NCI-H187 (cell line): ENCODE results near the gene FADS6.

Experiments
- DNase-seq, 2 experiments: peaks; one replicate each; lab custom pipeline; 2025; lab: John Stamatoyannopoulos, UW

The FADS6 gene

GRCh38 chr17:74892974-74893911 lies at the start of gene FADS6:
Gene FADS6, minus strand, starts transcription at chr17:74893633. Its CDS starts 38 bp downstream, at chr17:74893595.
- no peak for DNase-seq

GRCh38 chr17:74941128-74941725 lies 47.8 kb upstream of the FADS6 start:
- DNase-seq, result no peak

GRCh38 chr17:74939534-74939933 lies 46.1 kb upstream of the FADS6 start:
- DNase-seq, result no peak

DNA sequence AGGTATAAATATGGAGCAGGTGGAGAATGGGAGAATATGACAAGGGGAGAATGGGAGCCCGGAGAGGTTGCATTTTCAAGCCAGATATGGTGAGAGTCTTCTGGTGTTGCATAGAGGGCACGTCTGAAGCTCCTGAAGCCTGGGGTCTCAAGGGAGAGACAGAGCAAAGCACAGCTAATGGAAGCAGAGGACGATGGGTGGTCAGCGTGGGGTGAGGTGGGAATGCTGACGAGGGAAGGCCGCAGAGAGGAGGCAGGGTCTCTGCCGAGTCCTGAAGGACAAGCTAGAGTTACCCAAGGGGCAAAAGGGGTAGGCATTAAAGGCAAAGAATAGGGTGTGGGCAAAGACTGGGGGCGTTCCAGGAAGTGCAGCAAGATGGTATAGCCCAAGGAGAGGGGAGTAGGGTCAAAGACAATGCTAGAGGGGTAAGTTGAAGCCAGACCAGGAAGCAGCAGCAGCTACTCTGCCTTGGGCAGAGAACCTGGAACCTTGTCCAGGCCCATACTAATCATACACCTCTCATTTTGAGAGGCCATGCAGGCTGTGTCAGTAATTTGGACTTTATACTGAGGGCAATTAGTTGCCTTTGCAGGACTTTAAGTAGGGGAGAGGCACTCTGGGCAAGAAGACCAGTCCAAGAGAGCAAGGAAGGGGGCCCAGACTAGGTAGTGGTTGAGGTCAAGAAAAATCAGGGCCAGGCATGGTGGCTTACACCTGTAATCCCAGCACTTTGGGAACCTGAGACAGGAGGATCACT lies 44.9 kb upstream of the FADS6 start:
- DNase-seq, result no peak

GRCh38 chr17:74937064-74938051 lies 43.9 kb upstream of the FADS6 start:
- no peak for DNase-seq

DNA sequence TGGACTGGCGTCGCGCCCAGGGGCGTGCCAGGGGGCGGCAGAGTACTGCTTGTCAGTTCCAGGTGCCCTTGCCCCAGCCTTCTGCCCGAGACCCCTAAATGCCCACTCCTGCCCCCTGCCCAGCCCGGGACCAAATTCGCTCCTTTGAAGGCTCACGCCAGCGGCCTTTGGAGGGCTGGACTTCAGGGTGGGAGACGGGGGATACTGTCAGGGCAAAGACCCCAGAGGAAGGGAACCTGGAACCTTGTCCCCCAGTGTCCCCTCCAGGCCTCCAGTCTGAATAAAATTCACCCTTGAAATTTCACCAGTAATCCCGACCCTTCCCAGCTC lies 43.0 kb upstream of the FADS6 start:
- DNase-seq, result no peak

- DNase-seq, result no peak
Observed at GRCh38 chr17:74935585-74936469, 42.4 kb upstream of the FADS6 start, which contains the start of gene OTOP3. Gene OTOP3, plus strand, starts transcription at chr17:74935898. Its CDS starts 24 bp downstream, at chr17:74935922.

- no peak for DNase-seq
Observed at GRCh38 chr17:74935048-74935447, 41.6 kb upstream of the FADS6 start.

- DNase-seq, result no peak
Observed at GRCh38 chr17:74930535-74931036, 37.2 kb upstream of the FADS6 start.

- no peak for DNase-seq
Observed at GRCh38 chr17:74928786-74929185, 35.4 kb upstream of the FADS6 start.

DNA sequence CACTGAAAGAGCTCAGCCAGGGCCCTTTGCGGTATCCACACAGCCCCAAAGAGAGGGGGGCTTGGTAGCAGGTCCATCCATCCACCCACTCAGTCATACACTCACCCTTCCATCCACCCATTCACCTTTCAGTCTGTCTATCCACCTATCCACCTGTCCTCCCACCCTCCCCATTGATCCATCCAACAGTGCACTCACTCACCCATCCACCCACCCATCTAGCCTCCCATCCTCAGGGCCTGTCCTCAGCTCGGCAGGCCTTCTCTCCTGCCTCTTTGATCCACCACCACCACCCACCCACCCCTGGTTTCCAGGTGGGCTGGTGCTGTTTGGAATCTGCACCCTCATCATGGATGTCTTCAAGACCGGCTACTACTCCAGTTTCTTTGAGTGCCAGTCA lies 31.8 kb upstream of the FADS6 start:
- DNase-seq, result no peak

GRCh38 chr17:74924250-74924948 lies 31.0 kb upstream of the FADS6 start, which contains the start of gene OTOP2:
Gene OTOP2, plus strand, starts transcription at chr17:74924273. Its CDS starts 360 bp downstream, at chr17:74924633.
- DNase-seq, result no peak

- peak in 1 of 2 experiments; percentile 8 for DNase-seq
Observed at GRCh38 chr17:74923538-74924249, 30.3 kb upstream of the FADS6 start.

DNA sequence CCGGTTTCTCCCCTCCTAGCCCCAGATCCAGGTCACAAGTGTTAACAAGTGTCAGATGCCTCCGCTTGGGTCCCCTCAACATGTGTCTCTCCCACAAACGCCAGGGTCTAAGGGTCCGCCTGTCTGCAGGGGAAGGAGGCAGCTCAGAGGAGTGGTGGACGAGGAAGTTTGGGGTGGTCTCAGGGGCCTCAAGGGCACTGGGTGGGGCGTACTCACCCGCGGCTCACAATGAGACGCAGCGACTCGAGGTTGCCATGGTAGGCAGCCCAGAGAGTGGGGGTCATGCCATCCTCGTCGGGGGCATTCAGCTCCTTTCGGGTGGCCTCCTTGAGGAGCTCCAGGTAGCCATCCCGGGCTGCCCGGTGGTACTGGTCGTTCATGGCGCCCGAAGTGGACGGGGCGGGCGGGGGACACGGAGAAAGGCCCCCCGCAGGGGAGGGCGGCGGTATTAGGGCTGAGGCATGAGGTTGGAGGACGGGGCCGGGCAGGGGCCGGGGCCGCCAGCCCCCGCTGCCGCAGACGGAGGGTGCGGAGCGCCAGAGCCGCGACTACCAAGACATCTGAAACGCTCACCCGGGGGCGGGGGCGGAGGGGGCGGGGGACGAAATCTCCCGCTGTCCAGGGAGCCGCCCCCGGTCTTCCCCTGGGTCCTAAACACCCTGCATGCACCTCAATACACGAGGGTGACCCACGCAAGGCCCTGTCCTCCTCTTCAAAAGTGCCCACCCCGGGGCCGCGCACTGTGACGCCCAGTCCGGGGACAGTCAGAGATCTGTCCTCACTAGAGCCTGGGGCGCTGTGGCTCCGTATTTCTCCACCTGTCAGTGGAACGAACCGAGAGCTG lies 29.5 kb upstream of the FADS6 start, which contains the start of gene USH1G:
Gene USH1G (minus strand): TSS at position 562 of the 844 bp plus-strand sequence. CDS start 182 bp downstream, at position 380.
- no peak for DNase-seq

GRCh38 chr17:74922172-74922571 lies 28.7 kb upstream of the FADS6 start:
- no peak for DNase-seq

GRCh38 chr17:74921769-74922168 lies 28.3 kb upstream of the FADS6 start:
- no peak for DNase-seq

DNA sequence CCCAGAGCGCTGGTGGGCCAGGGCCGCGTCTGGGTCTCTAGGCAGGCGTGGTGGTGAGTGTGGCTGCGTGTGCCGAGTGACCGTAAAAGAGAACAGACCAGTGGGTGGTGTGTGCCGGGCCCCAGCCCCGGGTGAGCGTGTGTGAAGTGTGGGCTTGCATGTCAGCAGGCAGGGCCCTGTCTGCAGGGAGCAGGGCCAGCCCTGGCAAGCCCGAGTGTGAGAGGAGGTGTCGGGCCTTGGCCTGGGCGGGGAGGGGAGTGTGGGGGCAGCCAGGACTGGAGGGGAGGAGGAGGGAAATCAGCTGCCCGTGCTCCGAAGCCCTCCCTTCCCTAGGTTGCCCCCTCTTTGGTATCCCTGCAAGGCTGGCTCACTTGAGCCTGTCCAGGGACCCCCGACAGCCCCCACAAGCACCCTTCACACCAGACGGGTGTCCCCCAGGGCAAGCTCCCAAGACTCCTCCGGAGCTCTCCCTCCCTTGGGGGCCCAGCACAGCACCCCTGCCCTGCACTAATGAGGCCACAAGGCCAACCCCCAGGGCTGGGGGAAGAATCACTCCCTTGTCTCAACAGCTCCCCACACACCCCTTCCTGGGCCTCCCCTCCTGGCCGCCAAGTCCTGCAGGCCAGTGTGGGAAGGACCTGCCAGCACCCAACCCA lies 27.7 kb upstream of the FADS6 start:
- DNase-seq, result no peak
